OCI-LY1 (cell line): Measurements from ENCODE around the gene SHISA4.

Experiments used
- H2AFZ ChIP-seq: fragments of 200-600 bp; sonication (generic), shearing (Covaris generic); 2 replicates; pipeline ENCODE4 v1.6.0; 2014; ENCODE audit warnings: antibody characterized with exemption, mild to moderate bottlenecking, low read length
- H3F3A ChIP-seq: fragments of 200-600 bp; sonication (generic), shearing (Covaris generic); 2 replicates; pipeline ENCODE4 v1.6.0; 2014; ENCODE audit warnings: mild to moderate bottlenecking, antibody characterized with exemption, low read length, moderate library complexity; ENCODE audit not compliant: insufficient read depth
- H3K27ac ChIP-seq: fragments of 200-600 bp; sonication (generic); 2 replicates; pipeline ENCODE4 v1.5.1; 2014; ENCODE audit warnings: low read length, mixed run types, mild to moderate bottlenecking, low read depth; ENCODE audit not compliant: poor library complexity, severe bottlenecking
- H3K27me3 ChIP-seq: fragments of 200-600 bp; sonication (generic); 2 replicates; pipeline ENCODE4 v1.6.0; 2014; ENCODE audit warnings: antibody characterized with exemption, mild to moderate bottlenecking, low read length, moderate library complexity; ENCODE audit not compliant: insufficient read depth
- H3K36me3 ChIP-seq: fragments of 200-600 bp; sonication (generic); 2 replicates; pipeline ENCODE4 v1.6.1; 2014; ENCODE audit warnings: mild to moderate bottlenecking, antibody characterized with exemption, low read length, moderate library complexity, mixed read lengths; ENCODE audit not compliant: insufficient read depth
- H3K4me1 ChIP-seq: fragments of 200-600 bp; sonication (generic); 2 replicates; pipeline ENCODE4 v1.5.1; 2014; ENCODE audit warnings: mild to moderate bottlenecking, low read length, moderate library complexity; ENCODE audit not compliant: insufficient read depth, severe bottlenecking
- H3K4me2 ChIP-seq: fragments of 200-600 bp; sonication (generic), shearing (Covaris generic); 2 replicates; pipeline ENCODE4 v1.6.1; 2014; ENCODE audit warnings: low read length
- H3K4me3 ChIP-seq: fragments of 200-600 bp; sonication (generic); 2 replicates; pipeline ENCODE4 v1.5.1; 2014; ENCODE audit warnings: low read length, low read depth, mild to moderate bottlenecking, mixed read lengths; ENCODE audit not compliant: poor library complexity, severe bottlenecking
- H3K79me2 ChIP-seq: fragments of 200-600 bp; shearing (Covaris generic); 2 replicates; pipeline ENCODE4 v1.6.1; 2016; ENCODE audit warnings: mixed run types, low read length, mixed read lengths; ENCODE audit not compliant: insufficient read depth
- H3K9ac ChIP-seq: fragments of 200-600 bp; sonication (generic), shearing (Covaris generic); 2 replicates; pipeline ENCODE4 v1.6.1; 2014; ENCODE audit warnings: mild to moderate bottlenecking, low read length, mixed read lengths
- H3K9me2 ChIP-seq: fragments of 200-600 bp; sonication (generic), shearing (Covaris generic); 2 replicates; pipeline ENCODE4 v1.6.1; 2014; ENCODE audit warnings: low read depth, mild to moderate bottlenecking, low read length, mixed read lengths
- H3K9me3 ChIP-seq: fragments of 200-600 bp; shearing (Covaris generic); 2 replicates; pipeline ENCODE4 v1.6.1; 2014; ENCODE audit warnings: low read length, mixed read lengths
- H4K20me1 ChIP-seq: fragments of 200-600 bp; sonication (generic), shearing (Covaris generic); 2 replicates; pipeline ENCODE4 v1.6.0; 2016; ENCODE audit warnings: mild to moderate bottlenecking, low read length; ENCODE audit not compliant: insufficient read depth
- EZH2 ChIP-seq: fragments of 200-600 bp; sonication (generic), shearing (Covaris generic); IDR thresholded peaks from 2 replicates; pipeline ENCODE4 v1.8.0; 2017; ENCODE audit warnings: borderline replicate concordance, mixed run types, mild to moderate bottlenecking, antibody characterized with exemption, low read length, moderate library complexity, mixed read lengths
- TF ChIP-seq, protein P1 (sequence below): fragments of 200-600 bp; sonication (generic), shearing (Covaris generic); IDR thresholded peaks from 2 replicates; pipeline ENCODE4 v1.5.1; 2017; ENCODE audit warnings: mild to moderate bottlenecking, antibody characterized with exemption, low read length, moderate library complexity, mixed read lengths

SHISA4 gene

DNA sequence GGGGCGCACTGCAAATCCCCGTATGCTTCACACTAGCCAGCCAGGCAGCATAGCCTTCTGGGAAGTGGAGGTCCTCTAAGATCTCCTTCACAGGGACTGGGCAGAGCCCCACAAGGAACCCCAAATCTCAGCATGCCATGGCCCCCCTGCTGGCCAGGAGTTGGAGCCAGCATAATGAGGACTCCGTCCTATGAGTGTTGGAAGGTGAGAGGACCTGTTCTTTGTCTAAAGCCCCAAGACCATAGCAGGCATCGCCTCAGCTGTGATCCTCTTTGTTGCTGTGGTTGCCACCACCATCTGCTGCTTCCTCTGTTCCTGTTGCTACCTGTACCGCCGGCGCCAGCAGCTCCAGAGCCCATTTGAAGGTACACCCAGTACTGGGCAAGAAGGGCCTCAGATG lies 1.5 kb downstream of the SHISA4 start:
- no peaks in the 10 kb centered on the region for H4K20me1 ChIP-seq
- no peak overlapping the region for H3K9ac ChIP-seq
- H3K9me2 ChIP-seq: no peaks in the 10 kb centered on the region
- no peaks in the 10 kb centered on the region; the same call in none of the 2 replicates for H3K27me3 ChIP-seq
- no peak overlapping the region for H3K4me3 ChIP-seq
- no peaks in the 10 kb centered on the region for H3K9me3 ChIP-seq
- H3K36me3 ChIP-seq: no peaks in the 10 kb centered on the region
- TF ChIP-seq, protein P1, sequence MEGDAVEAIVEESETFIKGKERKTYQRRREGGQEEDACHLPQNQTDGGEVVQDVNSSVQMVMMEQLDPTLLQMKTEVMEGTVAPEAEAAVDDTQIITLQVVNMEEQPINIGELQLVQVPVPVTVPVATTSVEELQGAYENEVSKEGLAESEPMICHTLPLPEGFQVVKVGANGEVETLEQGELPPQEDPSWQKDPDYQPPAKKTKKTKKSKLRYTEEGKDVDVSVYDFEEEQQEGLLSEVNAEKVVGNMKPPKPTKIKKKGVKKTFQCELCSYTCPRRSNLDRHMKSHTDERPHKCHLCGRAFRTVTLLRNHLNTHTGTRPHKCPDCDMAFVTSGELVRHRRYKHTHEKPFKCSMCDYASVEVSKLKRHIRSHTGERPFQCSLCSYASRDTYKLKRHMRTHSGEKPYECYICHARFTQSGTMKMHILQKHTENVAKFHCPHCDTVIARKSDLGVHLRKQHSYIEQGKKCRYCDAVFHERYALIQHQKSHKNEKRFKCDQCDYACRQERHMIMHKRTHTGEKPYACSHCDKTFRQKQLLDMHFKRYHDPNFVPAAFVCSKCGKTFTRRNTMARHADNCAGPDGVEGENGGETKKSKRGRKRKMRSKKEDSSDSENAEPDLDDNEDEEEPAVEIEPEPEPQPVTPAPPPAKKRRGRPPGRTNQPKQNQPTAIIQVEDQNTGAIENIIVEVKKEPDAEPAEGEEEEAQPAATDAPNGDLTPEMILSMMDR: no peak
- no peak for TF ChIP-seq EZH2
- H3F3A ChIP-seq: no peaks in the 10 kb centered on the region
- H3K79me2 ChIP-seq: no peaks in the 10 kb centered on the region
- no peak overlapping the region for H3K4me2 ChIP-seq
- no peak overlapping the region for H2AFZ ChIP-seq
- H3K4me1 ChIP-seq: no peaks in the 10 kb centered on the region
- H3K27ac ChIP-seq: no peak overlapping the region

GRCh38 chr1:201890806-201891450 lies 2.2 kb downstream of the SHISA4 start:
- Histone ChIP-seq H2AFZ (no peak overlapping the region), H3K36me3 (no peaks in the 10 kb centered on the region), H3K27me3 (no peaks in the 10 kb centered on the region; the same call in none of the 2 replicates), H4K20me1 (no peaks in the 10 kb centered on the region), H3F3A (no peaks in the 10 kb centered on the region), H3K4me3 (no peak overlapping the region), H3K79me2 (no peaks in the 10 kb centered on the region), H3K4me1 (no peaks in the 10 kb centered on the region), H3K9ac (no peak overlapping the region), H3K4me2 (no peak overlapping the region), H3K9me3 (no peaks in the 10 kb centered on the region), H3K9me2 (no peaks in the 10 kb centered on the region), H3K27ac (no peak overlapping the region)
- TF ChIP-seq, protein P1: no peak
- no peak for TF ChIP-seq EZH2

DNA sequence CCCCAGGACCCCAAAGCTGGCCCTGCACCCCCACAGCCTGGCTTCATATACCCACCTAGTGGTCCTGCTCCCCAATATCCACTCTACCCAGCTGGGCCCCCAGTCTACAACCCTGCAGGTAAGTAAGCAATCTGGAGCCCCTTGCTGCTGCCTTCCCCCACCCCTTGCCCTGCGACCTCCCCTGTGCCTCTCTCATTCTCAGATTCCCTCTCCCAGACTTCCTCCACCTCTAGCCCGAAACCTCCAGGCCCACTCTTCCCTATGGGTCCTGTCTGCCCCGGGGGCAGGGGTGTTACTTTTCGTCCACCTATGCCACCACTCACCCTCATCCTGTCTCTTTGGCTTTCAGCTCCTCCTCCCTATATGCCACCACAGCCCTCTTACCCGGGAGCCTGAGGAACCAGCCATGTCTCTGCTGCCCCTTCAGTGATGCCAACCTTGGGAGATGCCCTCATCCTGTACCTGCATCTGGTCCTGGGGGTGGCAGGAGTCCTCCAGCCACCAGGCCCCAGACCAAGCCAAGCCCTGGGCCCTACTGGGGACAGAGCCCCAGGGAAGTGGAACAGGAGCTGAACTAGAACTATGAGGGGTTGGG lies 2.9 kb downstream of the SHISA4 start:
- no peaks in the 10 kb centered on the region for H3K9me2 ChIP-seq
- no peaks in the 10 kb centered on the region for H3K79me2 ChIP-seq
- no peak overlapping the region for H3K4me2 ChIP-seq
- no peak overlapping the region for H3K9ac ChIP-seq
- H3K4me1 ChIP-seq: no peaks in the 10 kb centered on the region
- no peaks in the 10 kb centered on the region for H3F3A ChIP-seq
- H3K9me3 ChIP-seq: no peaks in the 10 kb centered on the region
- H3K4me3 ChIP-seq: no peak overlapping the region
- H2AFZ ChIP-seq: no peak overlapping the region
- H3K36me3 ChIP-seq: no peaks in the 10 kb centered on the region
- no peak overlapping the region for H3K27ac ChIP-seq
- H3K27me3 ChIP-seq: no peaks in the 10 kb centered on the region; the same call in none of the 2 replicates
- H4K20me1 ChIP-seq: no peaks in the 10 kb centered on the region
- no peak for TF ChIP-seq EZH2
- TF ChIP-seq, protein P1: no peak
